Thoracic aorta (tissue), 2 donors: ENCODE results near the gene TEX51. TPM values are rescaled to one million over a fixed set of nuclear protein-coding genes. Genes with fewer than 3 reads are reported as not detected.

Source experiments
- ATAC-seq: fragments of 150-250 bp; one replicate; pipeline ENCODE4 v1.8.0; 2017; ENCODE audit warnings: low read depth; ENCODE audit not compliant: insufficient number of reproducible peaks, low FRiP score
- DNase-seq: peaks from one replicate; pipeline ENCODE4 v3.0.0-alpha.2; 2020; ENCODE audit warnings: low spot score
- H3K27ac ChIP-seq, 2 donors: fragments of 200-600 bp; sonication (generic); 1 replicate in 1 of 2; 2 replicates in 1 of 2; pipeline ENCODE4 v1.5.1; 2016; ENCODE audit warnings: mild to moderate bottlenecking in 2 of 2, moderate library complexity in 2 of 2
- H3K27me3 ChIP-seq: fragments of 200-600 bp; sonication (generic); replicated peaks from 2 replicates; pipeline ENCODE4 v1.6.0; 2016; ENCODE audit warnings: mild to moderate bottlenecking; ENCODE audit not compliant: insufficient read depth
- H3K36me3 ChIP-seq: fragments of 200-600 bp; sonication (generic); one replicate; pipeline ENCODE4 v1.5.1; 2016
- H3K4me1 ChIP-seq, 2 donors: fragments of 200-600 bp; sonication (generic); 1 replicate in 1 of 2; 2 replicates in 1 of 2; pipeline versions ENCODE4 v1.5.1 to v1.6.0; 2016; ENCODE audit warnings: low read depth in 2 of 2, mild to moderate bottlenecking in 1 of 2; ENCODE audit not compliant: control insufficient read depth in 1 of 2
- H3K4me3 ChIP-seq: fragments of 200-600 bp; sonication (generic); 2 replicates; pipeline ENCODE4 v1.5.1; 2016; ENCODE audit warnings: mild to moderate bottlenecking
- H3K9me3 ChIP-seq: fragments of 200-600 bp; sonication (generic); 2 replicates; pipeline ENCODE4 v1.5.1; 2016
- total RNA-seq, 2 donors: library from RNA; depleted of rRNA; stranded (reverse); fragments of >200 nt; gene quantifications; one replicate each; pipeline versions ENCODE4 v1.1.0 to v1.2.3, GENCODE V29; 2016
- TF ChIP-seq, protein P1 (sequence below): fragments of 200-600 bp; sonication (generic); IDR thresholded peaks from one replicate; pipeline ENCODE4 v1.5.1; 2019; ENCODE audit warnings: antibody characterized with exemption

Gene TEX51
- total RNA-seq, 2 donors from 2014 or later: not detected

DNA sequence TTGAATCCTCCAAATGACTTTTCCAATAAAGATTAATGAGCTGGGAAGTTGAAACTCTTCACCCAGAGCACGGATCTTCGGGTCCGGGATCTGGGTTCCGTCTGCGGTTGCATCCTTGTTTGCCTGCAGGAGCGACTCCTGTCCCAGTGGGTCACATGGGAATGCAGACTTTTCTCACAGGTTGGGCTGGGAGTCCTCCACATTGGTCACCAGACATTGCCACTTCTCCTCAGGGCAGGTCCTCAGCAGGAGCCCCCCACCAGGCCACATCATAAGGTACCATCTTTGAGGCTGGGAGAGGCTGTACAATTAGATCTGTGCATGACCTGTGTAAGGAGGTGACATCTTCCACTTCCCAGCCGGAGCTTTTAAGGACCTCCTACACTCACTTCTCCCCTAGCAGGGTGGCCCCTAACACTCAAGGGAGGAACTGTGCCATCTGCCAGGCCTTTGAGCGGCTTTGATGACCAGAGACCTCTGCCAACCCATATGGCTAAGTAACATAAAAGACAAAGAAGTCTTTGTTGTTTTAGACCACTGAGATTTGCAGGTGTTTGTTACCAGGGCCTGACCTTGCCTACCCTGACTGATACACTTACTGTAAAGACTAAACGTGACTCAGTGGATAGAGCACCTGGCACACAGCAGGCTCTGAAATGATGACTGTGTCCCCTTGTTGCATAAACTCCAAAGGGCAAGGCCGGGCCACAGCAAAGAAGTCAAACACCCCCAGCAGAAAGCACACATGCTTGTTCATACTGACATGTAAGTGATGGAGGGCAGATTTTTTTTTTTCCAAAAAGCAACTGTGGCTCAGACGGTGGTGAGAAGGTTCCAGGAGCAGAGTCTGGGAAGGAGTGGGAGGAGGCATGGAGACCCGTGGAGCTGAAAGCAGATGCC is 7.9 kb upstream of the TEX51 start:
- no peak for ATAC-seq
- TF ChIP-seq, protein P1, sequence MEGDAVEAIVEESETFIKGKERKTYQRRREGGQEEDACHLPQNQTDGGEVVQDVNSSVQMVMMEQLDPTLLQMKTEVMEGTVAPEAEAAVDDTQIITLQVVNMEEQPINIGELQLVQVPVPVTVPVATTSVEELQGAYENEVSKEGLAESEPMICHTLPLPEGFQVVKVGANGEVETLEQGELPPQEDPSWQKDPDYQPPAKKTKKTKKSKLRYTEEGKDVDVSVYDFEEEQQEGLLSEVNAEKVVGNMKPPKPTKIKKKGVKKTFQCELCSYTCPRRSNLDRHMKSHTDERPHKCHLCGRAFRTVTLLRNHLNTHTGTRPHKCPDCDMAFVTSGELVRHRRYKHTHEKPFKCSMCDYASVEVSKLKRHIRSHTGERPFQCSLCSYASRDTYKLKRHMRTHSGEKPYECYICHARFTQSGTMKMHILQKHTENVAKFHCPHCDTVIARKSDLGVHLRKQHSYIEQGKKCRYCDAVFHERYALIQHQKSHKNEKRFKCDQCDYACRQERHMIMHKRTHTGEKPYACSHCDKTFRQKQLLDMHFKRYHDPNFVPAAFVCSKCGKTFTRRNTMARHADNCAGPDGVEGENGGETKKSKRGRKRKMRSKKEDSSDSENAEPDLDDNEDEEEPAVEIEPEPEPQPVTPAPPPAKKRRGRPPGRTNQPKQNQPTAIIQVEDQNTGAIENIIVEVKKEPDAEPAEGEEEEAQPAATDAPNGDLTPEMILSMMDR: no peak
- Histone ChIP-seq H3K4me3 (no peak overlapping the region), H3K36me3 (no peaks in the 10 kb centered on the region), H3K9me3 (no peaks in the 10 kb centered on the region), H3K27ac (no peak overlapping the region), H3K27me3 (no peaks in the 10 kb centered on the region), H3K4me1 (peaks cover 0 to 7% of the 10 kb centered on the region in 2 donors)
- DNase-seq: no peak

DNA sequence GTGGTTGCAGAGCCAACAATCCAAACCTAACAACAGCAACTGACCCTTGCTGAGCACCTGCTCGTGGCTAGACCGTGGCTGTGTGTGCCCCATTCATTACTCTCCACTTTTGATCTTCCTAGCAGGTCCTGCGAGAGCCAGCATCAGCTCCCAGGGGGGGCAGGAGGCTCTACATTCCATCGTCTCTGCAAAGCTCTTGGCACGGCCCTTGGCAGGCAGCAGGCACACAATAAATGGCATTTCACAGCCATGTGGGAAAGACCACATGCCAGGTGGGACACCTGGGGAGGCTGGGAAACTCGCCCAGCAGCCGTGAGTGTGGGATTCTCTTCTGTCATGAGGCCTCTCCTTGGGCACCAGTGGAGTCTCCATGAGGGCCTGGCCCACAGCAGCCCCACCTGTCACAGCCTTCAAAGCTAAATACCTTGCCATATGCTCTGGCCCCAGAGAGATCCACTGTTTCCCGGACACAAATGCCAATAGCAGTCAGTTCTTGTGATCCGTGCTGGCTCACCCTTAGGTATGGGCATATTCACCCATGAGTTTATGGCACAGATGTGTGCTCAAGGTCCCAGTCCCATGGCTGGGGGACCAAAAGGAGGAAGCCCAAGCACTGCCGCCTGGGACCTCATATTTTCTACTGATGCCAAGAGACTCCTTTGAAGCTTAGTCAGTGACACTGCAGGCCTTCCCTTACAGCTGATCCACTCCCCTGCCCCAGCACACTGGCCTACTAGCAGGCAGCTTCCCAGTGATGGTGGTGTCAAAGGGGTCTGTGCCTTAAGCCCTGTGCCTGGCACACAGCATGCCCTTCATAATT is 6.8 kb upstream of the TEX51 start:
- TF ChIP-seq, protein P1: no peak
- ATAC-seq (no peak), DNase-seq (no peak)
- Histone ChIP-seq H3K36me3 (no peaks in the 10 kb centered on the region), H3K27me3 (no peaks in the 10 kb centered on the region), H3K27ac (no peak overlapping the region), H3K9me3 (no peaks in the 10 kb centered on the region), H3K4me3 (no peak overlapping the region), H3K4me1 (no peaks in the 10 kb centered on the region)

DNA sequence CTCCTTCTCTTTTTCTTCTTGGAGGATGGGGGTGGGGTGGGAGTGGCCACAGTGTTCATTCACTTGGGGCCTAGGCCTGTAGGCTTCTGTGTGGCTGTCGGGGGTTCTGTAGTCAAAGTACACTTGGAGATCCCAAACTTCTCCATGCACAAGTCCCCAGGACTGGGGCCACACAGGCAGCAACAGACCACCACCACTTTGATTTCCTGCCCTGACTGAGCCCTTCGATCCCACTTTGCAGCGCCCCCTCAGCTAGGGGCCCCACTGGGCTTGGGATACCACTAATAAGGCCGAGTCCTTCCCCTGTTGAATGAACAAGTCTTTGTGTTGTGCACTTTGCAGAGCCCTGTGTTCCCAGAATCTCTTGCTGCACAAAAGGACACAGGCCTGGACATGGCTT is 5.5 kb upstream of the TEX51 start:
- no peaks in the 10 kb centered on the region for H3K9me3 ChIP-seq
- no peaks in the 10 kb centered on the region for H3K27me3 ChIP-seq
- no peak overlapping the region for H3K27ac ChIP-seq
- no peaks in the 10 kb centered on the region for H3K36me3 ChIP-seq
- H3K4me3 ChIP-seq: no peak overlapping the region
- no peak for ATAC-seq
- no peaks in the 10 kb centered on the region for H3K4me1 ChIP-seq
- DNase-seq: no peak
- TF ChIP-seq, protein P1: no peak

DNA sequence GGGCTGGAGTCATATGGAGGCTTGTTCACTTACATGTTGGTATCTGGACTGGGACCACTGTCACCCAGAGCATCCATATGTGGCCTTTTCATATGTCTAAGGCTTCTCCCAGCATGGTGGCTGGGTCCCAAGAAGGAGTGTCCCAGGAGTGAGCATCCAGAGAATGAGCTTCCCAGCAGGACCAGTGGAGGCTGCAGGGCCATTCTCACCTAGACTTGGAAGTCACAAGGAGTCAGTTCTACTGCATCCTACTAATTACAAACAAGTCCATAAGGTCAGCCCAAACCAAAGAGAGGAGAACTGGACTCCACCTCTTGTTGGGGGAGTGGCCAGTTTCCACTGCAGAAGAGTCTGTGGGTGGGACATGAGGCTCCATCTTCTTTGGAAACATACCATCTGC is 5.1 kb upstream of the TEX51 start:
- ATAC-seq: no peak
- Histone ChIP-seq H3K4me1 (no peaks in the 10 kb centered on the region), H3K27ac (no peak overlapping the region), H3K27me3 (no peaks in the 10 kb centered on the region), H3K9me3 (no peaks in the 10 kb centered on the region), H3K36me3 (no peaks in the 10 kb centered on the region), H3K4me3 (no peak overlapping the region)
- TF ChIP-seq, protein P1: no peak
- DNase-seq: no peak

DNA sequence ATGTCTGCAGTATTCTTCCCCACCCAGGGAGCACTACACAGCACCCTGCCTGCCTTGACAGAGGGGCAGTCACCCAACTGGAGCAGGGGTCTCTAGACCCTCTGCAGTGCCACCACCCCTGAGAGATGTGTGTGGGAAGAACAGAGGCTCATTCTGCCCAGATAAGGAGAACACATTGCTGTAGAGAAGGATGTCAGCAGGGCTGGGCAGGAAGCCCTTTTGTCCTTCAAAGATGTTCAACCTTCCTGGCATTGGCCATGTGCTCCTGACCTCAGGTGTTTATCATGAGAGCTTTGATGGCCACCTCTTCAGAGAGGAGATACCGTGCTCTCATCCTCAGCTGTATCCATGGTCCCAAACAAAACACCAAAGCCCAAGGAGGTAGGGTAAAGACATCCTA is 4.6 kb upstream of the TEX51 start:
- Histone ChIP-seq H3K36me3 (no peaks in the 10 kb centered on the region), H3K4me1 (no peaks in the 10 kb centered on the region), H3K27me3 (no peaks in the 10 kb centered on the region), H3K27ac (no peak overlapping the region), H3K9me3 (no peaks in the 10 kb centered on the region), H3K4me3 (no peak overlapping the region)
- DNase-seq (no peak), ATAC-seq (no peak)
- TF ChIP-seq, protein P1: no peak
